ENCODE data around the gene OR6B1. TPM values are rescaled to one million over a fixed set of nuclear protein-coding genes. Genes with fewer than 3 reads are reported as not detected.
"Not testable (repeated sequence)": the region's sequence is repeated elsewhere in the genome, so short reads cannot be mapped to it uniquely, and the experiment has no call there.

OR6B1 gene
- total RNA-seq, 1 donor from 2014 or later, result not detected

DNA sequence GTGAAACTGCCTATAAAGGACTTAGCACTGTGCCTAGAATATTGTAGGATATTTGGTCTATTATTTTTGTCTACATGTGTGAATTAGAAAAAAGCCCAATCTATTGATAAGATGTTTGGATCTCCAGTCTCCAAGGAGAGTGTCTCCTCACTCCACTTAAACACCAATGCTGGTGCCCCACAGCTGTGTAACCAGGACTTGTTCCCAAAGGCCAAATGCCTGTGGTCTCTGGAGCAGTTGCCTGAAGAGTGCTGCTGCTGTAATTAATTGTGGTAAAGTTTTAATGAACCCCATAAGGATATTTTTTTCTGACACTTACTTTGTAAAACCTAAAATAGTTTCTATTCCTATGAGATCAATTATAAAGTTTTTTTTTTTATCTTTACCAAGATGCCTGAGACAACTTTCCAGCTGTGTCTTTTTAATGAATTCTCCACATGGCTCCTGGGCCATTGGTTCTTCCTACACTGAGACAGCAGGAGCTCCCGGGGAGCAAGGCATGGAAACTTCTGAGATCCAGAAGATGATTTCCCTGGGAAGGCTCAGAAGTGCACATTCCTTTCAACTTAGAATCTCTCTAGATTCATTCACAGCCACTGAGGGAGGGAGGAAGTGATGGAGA is 37.4 kb downstream of the OR6B1 start:
- intact Hi-C loops (cut with micrococcal nuclease), result no loop called here

GRCh38 chr7:144038887-144039286 is 38.8 kb downstream of the OR6B1 start:
- intact Hi-C loops (cut with micrococcal nuclease), result no loop called here

DNA sequence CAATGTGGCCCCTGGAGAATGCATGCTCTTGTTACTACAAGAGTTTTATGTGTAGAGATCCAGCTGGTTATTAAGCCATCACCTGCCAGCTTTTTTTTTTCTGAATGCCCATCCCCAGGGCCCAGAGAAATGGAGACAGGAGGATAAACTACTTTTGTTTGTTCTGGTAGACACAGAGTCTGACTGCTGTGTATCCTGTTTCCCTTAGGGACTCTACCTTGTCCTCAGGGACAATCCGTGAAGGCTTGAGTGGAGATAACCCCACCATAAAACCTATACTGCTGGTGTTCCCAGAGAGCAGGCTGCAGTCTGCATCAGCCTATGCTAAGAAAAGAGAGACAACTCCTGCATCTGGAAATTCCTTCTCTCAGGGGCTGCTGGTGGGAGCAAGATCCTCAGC is 48.5 kb downstream of the OR6B1 start, which contains the start of gene OR2A5:
Gene OR2A5, plus strand, starts transcription at position 301 of the 400 bp plus-strand sequence. CDS start 1,454 bp downstream, outside the sequence.
- intact Hi-C loops (cut with micrococcal nuclease), result no loop called here

DNA sequence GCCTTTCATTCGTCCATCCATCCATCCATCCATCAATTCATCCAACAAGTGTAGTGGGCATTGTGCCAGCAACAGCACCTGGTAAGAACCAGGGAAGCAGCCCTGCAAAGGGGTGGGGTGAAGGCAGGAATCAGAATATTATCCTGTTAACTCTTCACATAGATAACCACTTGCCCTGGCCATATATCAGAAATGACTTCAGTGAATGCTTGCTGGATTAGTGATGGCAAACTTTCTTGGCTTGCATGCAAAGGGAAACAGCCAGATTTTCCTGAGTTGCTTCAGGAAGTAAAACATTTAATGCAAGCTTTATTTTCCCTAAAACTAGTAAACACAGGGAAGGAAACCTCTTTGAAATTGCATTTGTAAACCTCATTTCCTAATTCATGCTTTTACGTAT is 49.4 kb downstream of the OR6B1 start:
- intact Hi-C loops (cut with micrococcal nuclease), result no loop called here

DNA sequence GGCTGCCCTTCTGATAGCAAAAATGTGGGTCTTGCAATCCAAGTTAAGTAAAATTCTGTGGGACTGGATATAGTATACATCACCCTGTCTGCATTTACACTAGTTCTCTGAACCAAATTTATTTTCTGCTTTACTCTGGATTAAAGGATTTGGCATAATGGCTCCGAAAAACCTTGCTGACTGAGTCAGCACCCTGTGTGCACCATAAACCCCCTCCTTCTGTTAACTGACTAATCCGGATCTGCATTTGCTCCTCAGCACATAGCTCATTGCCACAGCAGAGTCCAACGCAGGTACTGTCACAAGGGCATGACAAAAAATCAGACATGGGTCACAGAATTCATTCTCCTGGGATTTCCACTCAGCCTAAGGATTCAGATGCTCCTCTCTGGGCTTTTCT is 50.0 kb downstream of the OR6B1 start:
- intact Hi-C loops (cut with micrococcal nuclease), result no loop called here

DNA sequence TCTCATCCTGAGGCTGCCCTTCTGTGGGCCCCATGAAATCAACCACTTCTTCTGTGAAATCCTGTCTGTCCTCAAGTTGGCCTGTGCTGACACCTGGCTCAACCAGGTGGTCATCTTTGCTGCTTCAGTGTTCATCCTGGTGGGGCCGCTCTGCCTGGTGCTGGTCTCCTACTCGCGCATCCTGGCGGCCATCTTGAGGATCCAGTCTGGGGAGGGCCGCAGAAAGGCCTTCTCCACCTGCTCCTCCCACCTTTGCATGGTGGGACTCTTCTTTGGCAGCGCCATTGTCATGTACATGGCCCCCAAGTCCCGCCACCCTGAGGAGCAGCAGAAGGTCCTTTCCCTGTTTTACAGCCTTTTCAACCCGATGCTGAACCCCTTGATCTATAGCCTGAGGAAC is 50.8 kb downstream of the OR6B1 start:
- intact Hi-C loops (cut with micrococcal nuclease), result not testable (repeated sequence)

GRCh38 chr7:144057954-144058353 is 57.8 kb downstream of the OR6B1 start:
- intact Hi-C loops (cut with micrococcal nuclease), result no loop called here

Other genes with a start within 250 kb of the OR6B1 start
- gene CTAGE6, start 242.6 kb upstream of the OR6B1 start, total RNA-seq, result 1.1 and 1.7 TPM in 2 replicates
- 13.6 and 14.4 TPM in 2 replicates for gene TCAF1, start 98.1 kb upstream of the OR6B1 start, total RNA-seq
- gene OR2F2, start 65.1 kb upstream of the OR6B1 start, total RNA-seq, result not detected in 2 replicates
- not detected in 2 replicates for gene OR2F1, start 45.5 kb upstream of the OR6B1 start, total RNA-seq
- gene OR2A5, start 48.6 kb downstream of the OR6B1 start, total RNA-seq, result not detected in 2 replicates
- gene OR2A25, start 69.5 kb downstream of the OR6B1 start, total RNA-seq, result not detected in 2 replicates
- gene OR2A12, start 86.0 kb downstream of the OR6B1 start, total RNA-seq, result not detected in 2 replicates
- not detected in 2 replicates for gene OR2A2, start 109.3 kb downstream of the OR6B1 start, total RNA-seq
- gene OR2A14, start 122.9 kb downstream of the OR6B1 start, total RNA-seq, result not detected in 2 replicates
- gene CTAGE4, start 183.1 kb downstream of the OR6B1 start, total RNA-seq, result 0.49 and 1.0 TPM in 2 replicates
- 2.9 and 3.6 TPM in 2 replicates for gene ARHGEF35, start 195.5 kb downstream of the OR6B1 start, total RNA-seq
- 0.05 and 0.07 TPM in 2 replicates for gene OR2A42, start 239.3 kb downstream of the OR6B1 start, total RNA-seq

All from T-helper 1 cell treated with Interleukin-12 subunit alpha and Interleukin-12 subunit beta and Interleukin-4 antibody, amounts not matched to agents 30 ng/mL and 1 ng/mL, for 36 hours (primary cell).